GM23338 (cell line): ENCODE measurements around the gene NCF2. TPM values are rescaled to one million over a fixed set of nuclear protein-coding genes. Genes with fewer than 3 reads are reported as not detected.

ENCODE experiments used
- ATAC-seq: fragments of 200-7000 bp; cut with Tn5 transposase; 3 replicates; pipeline ENCODE4 v1.9.1; 2020
- DNase-seq: peaks from one replicate; pipeline ENCODE4 v3.0.0-alpha.2; 2015; ENCODE audit warnings: low spot score
- H2AFZ ChIP-seq: fragments of 200-600 bp; sonication (generic); 2 replicates; pipeline ENCODE4 v1.8.0; 2016; ENCODE audit warnings: antibody characterized with exemption, mild to moderate bottlenecking, moderate library complexity
- H3F3A ChIP-seq: fragments of 200-600 bp; sonication (generic); replicated peaks from 2 replicates; pipeline ENCODE4 v1.8.0; 2017; ENCODE audit warnings: antibody characterized with exemption, mixed run types, low read depth
- H3K27ac ChIP-seq: fragments of 200-600 bp; sonication (generic); 2 replicates; pipeline ENCODE4 v1.6.1; 2016; ENCODE audit warnings: low read depth
- H3K27me3 ChIP-seq: fragments of 200-600 bp; sonication (generic); 2 replicates; pipeline ENCODE4 v1.8.0; 2016; ENCODE audit warnings: mild to moderate bottlenecking, mixed run types, moderate library complexity; ENCODE audit not compliant: insufficient read depth
- H3K36me3 ChIP-seq: fragments of 200-600 bp; sonication (generic); 2 replicates; pipeline ENCODE4 v1.8.0; 2016; ENCODE audit warnings: mild to moderate bottlenecking; ENCODE audit not compliant: insufficient read depth
- H3K4me1 ChIP-seq: fragments of 200-600 bp; sonication (generic); 2 replicates; pipeline ENCODE4 v1.8.0; 2016; ENCODE audit warnings: mild to moderate bottlenecking, moderate library complexity; ENCODE audit not compliant: insufficient read depth
- H3K4me2 ChIP-seq: fragments of 200-600 bp; sonication (generic); 2 replicates; pipeline ENCODE4 v1.7.1; 2017; ENCODE audit warnings: mixed run types
- H3K4me3 ChIP-seq: fragments of 200-600 bp; sonication (generic); 2 replicates; pipeline ENCODE4 v1.6.1; 2016; ENCODE audit warnings: mixed run types
- H3K79me2 ChIP-seq: fragments of 200-600 bp; sonication (generic); replicated peaks from 2 replicates; pipeline ENCODE4 v1.8.0; 2017; ENCODE audit warnings: mild to moderate bottlenecking; ENCODE audit not compliant: insufficient read depth
- H3K9me2 ChIP-seq: fragments of 200-600 bp; sonication (generic); 2 replicates; pipeline ENCODE4 v1.8.0; 2017; ENCODE audit not compliant: insufficient read depth
- H4K20me1 ChIP-seq: fragments of 200-600 bp; sonication (generic); replicated peaks from 2 replicates; pipeline ENCODE4 v1.8.0; 2017; ENCODE audit warnings: mild to moderate bottlenecking; ENCODE audit not compliant: insufficient read depth
- H3K27ac Mint-ChIP-seq: 2 replicates; pipeline ENCODE4 v1.8.0; 2020; ENCODE audit warnings: inconsistent platforms, mild to moderate bottlenecking, moderate library complexity, mixed read lengths
- H3K27me3 Mint-ChIP-seq: 3 replicates; pipeline ENCODE4 v1.8.0; 2022; ENCODE audit warnings: low read depth, mild to moderate bottlenecking, moderate library complexity, mixed read lengths, inconsistent platforms; ENCODE audit not compliant: insufficient read depth, poor library complexity
- H3K36me3 Mint-ChIP-seq: 3 replicates; pipeline ENCODE4 v1.8.0; 2021; ENCODE audit warnings: low read depth, mild to moderate bottlenecking, inconsistent platforms, moderate library complexity, mixed read lengths
- H3K4me1 Mint-ChIP-seq: 3 replicates; pipeline ENCODE4 v1.8.0; 2020; ENCODE audit warnings: mild to moderate bottlenecking, inconsistent platforms, mixed read lengths
- H3K4me3 Mint-ChIP-seq: 3 replicates; pipeline ENCODE4 v1.8.0; 2021; ENCODE audit warnings: moderate library complexity, mild to moderate bottlenecking, inconsistent platforms, mixed read lengths
- H3K9me3 Mint-ChIP-seq: 3 replicates; pipeline ENCODE4 v1.8.0; 2020; ENCODE audit warnings: moderate library complexity, mild to moderate bottlenecking, inconsistent platforms, mixed read lengths
- CREB1 ChIP-seq: fragments of 250-450 bp; sonication (Bioruptor Pico); IDR thresholded peaks from 2 replicates; pipeline ENCODE4 v1.5.0; 2020; ENCODE audit warnings: low read depth, mild to moderate bottlenecking, moderate library complexity
- JUNB ChIP-seq: IDR thresholded peaks from one replicate; pipeline ENCODE4 v1.6.1; 2016; ENCODE audit warnings: antibody characterized with exemption; ENCODE audit not compliant: unreplicated experiment
- ZNF114 ChIP-seq: fragments of 250-450 bp; sonication (Bioruptor Pico); IDR thresholded peaks from 2 replicates; pipeline ENCODE4 v1.5.0; 2020; ENCODE audit warnings: mild to moderate bottlenecking, moderate library complexity
- ZNF331 ChIP-seq: fragments of 250-450 bp; sonication (Bioruptor Pico); IDR thresholded peaks from 2 replicates; pipeline ENCODE4 v1.5.0; 2020; ENCODE audit warnings: low read depth, mild to moderate bottlenecking, moderate library complexity
- polyA plus RNA-seq: library from polyadenylated mRNA; unstranded; fragments of >200 nt; fragmentation: Nextera tagmentation; extraction: Ambion mirVana; gene quantifications from 2 replicates; pipeline ENCODE4 v1.2.1, GENCODE V29; 2016
- total RNA-seq: library from RNA; depleted of rRNA; stranded (reverse); fragments of >200 nt; shearing (Covaris generic); gene quantifications from 2 replicates; pipeline ENCODE4 v1.2.3, GENCODE V29; 2014
- TF ChIP-seq, protein P1 (sequence below): IDR thresholded peaks from one replicate; pipeline ENCODE4 v1.6.1; 2018; ENCODE audit warnings: antibody characterized with exemption; ENCODE audit not compliant: unreplicated experiment
- TF ChIP-seq, protein P2 (sequence below): fragments of 250-450 bp; sonication (Bioruptor Pico); IDR thresholded peaks from 2 replicates; pipeline ENCODE4 v1.5.0; 2020; ENCODE audit warnings: mild to moderate bottlenecking, moderate library complexity

NCF2 gene
- total and polyA plus RNA-seq, 2 experiments from 2014 or later = not detected

DNA sequence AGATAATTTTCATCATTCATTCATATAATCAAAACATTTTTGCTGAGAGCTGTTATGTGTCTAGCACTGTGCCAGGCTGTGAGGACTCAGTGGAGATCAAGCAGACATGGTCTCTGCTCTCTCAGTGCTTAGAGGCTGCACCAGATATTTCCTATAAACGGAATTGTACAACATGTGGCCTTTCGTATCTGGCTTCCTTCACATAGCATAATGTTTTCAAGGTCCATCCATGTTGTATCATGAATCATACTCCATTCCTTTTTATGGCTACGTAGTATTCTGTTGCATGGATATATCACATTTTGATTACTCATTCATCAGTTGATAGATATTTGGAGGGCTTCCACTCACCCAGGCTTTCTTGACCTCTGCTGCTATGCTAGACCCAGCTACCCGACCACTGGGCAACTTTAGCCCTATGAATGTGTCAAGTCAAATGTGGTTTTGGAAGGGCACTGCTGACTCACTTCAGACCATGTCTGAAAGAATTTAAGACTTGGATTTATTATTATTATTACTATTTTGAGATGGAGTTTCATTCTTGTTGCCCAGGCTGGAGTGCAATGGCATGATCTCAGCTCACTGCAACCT, 18.5 kb downstream of the NCF2 start:
- Histone ChIP-seq H3K4me1 (no peaks in the 10 kb centered on the region), H3K9me2 (0 out of 2 replicates have a peak, but pooled peaks cover 3% of the 10 kb centered on the region), H3K4me3 (no peak overlapping the region), H3K27ac (no peak overlapping the region), H4K20me1 (no peaks in the 10 kb centered on the region), H3K36me3 (no peaks in the 10 kb centered on the region), H3K4me2 (no peak overlapping the region), H2AFZ (no peak overlapping the region), H3K79me2 (no peaks in the 10 kb centered on the region), H3F3A (no peaks in the 10 kb centered on the region), H3K27me3 (no peaks in the 10 kb centered on the region)
- Mint-ChIP-seq H3K4me1 (no peaks in the 10 kb centered on the region), H3K27me3 (peaks cover 7% of the 10 kb centered on the region), H3K36me3 (no peaks in the 10 kb centered on the region), H3K27ac (no peak overlapping the region), H3K4me3 (no peak overlapping the region), H3K9me3 (no peaks in the 10 kb centered on the region)
- no peak for DNase-seq
- TF ChIP-seq JUNB = no peak
- TF ChIP-seq, protein P1, sequence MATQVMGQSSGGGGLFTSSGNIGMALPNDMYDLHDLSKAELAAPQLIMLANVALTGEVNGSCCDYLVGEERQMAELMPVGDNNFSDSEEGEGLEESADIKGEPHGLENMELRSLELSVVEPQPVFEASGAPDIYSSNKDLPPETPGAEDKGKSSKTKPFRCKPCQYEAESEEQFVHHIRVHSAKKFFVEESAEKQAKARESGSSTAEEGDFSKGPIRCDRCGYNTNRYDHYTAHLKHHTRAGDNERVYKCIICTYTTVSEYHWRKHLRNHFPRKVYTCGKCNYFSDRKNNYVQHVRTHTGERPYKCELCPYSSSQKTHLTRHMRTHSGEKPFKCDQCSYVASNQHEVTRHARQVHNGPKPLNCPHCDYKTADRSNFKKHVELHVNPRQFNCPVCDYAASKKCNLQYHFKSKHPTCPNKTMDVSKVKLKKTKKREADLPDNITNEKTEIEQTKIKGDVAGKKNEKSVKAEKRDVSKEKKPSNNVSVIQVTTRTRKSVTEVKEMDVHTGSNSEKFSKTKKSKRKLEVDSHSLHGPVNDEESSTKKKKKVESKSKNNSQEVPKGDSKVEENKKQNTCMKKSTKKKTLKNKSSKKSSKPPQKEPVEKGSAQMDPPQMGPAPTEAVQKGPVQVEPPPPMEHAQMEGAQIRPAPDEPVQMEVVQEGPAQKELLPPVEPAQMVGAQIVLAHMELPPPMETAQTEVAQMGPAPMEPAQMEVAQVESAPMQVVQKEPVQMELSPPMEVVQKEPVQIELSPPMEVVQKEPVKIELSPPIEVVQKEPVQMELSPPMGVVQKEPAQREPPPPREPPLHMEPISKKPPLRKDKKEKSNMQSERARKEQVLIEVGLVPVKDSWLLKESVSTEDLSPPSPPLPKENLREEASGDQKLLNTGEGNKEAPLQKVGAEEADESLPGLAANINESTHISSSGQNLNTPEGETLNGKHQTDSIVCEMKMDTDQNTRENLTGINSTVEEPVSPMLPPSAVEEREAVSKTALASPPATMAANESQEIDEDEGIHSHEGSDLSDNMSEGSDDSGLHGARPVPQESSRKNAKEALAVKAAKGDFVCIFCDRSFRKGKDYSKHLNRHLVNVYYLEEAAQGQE = no peak
- no peak for TF ChIP-seq ZNF331
- no peak for TF ChIP-seq ZNF114
- TF ChIP-seq, protein P2, sequence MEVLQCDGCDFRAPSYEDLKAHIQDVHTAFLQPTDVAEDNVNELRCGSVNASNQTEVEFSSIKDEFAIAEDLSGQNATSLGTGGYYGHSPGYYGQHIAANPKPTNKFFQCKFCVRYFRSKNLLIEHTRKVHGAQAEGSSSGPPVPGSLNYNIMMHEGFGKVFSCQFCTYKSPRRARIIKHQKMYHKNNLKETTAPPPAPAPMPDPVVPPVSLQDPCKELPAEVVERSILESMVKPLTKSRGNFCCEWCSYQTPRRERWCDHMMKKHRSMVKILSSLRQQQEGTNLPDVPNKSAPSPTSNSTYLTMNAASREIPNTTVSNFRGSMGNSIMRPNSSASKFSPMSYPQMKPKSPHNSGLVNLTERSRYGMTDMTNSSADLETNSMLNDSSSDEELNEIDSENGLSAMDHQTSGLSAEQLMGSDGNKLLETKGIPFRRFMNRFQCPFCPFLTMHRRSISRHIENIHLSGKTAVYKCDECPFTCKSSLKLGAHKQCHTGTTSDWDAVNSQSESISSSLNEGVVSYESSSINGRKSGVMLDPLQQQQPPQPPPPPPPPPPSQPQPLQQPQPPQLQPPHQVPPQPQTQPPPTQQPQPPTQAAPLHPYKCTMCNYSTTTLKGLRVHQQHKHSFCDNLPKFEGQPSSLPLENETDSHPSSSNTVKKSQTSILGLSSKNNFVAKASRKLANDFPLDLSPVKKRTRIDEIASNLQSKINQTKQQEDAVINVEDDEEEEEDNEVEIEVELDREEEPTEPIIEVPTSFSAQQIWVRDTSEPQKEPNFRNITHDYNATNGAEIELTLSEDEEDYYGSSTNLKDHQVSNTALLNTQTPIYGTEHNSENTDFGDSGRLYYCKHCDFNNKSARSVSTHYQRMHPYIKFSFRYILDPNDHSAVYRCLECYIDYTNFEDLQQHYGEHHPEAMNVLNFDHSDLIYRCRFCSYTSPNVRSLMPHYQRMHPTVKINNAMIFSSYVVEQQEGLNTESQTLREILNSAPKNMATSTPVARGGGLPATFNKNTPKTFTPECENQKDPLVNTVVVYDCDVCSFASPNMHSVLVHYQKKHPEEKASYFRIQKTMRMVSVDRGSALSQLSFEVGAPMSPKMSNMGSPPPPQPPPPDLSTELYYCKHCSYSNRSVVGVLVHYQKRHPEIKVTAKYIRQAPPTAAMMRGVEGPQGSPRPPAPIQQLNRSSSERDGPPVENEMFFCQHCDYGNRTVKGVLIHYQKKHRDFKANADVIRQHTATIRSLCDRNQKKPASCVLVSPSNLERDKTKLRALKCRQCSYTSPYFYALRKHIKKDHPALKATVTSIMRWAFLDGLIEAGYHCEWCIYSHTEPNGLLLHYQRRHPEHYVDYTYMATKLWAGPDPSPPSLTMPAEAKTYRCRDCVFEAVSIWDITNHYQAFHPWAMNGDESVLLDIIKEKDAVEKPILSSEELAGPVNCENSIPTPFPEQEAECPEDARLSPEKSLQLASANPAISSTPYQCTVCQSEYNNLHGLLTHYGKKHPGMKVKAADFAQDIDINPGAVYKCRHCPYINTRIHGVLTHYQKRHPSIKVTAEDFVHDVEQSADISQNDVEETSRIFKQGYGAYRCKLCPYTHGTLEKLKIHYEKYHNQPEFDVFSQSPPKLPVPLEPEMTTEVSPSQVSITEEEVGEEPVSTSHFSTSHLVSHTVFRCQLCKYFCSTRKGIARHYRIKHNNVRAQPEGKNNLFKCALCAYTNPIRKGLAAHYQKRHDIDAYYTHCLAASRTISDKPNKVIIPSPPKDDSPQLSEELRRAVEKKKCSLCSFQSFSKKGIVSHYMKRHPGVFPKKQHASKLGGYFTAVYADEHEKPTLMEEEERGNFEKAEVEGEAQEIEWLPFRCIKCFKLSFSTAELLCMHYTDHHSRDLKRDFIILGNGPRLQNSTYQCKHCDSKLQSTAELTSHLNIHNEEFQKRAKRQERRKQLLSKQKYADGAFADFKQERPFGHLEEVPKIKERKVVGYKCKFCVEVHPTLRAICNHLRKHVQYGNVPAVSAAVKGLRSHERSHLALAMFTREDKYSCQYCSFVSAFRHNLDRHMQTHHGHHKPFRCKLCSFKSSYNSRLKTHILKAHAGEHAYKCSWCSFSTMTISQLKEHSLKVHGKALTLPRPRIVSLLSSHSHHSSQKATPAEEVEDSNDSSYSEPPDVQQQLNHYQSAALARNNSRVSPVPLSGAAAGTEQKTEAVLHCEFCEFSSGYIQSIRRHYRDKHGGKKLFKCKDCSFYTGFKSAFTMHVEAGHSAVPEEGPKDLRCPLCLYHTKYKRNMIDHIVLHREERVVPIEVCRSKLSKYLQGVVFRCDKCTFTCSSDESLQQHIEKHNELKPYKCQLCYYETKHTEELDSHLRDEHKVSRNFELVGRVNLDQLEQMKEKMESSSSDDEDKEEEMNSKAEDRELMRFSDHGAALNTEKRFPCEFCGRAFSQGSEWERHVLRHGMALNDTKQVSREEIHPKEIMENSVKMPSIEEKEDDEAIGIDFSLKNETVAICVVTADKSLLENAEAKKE = no peak
- no peak for TF ChIP-seq CREB1 (CRISPR knock-in tag)
- ATAC-seq = no peak
